HepG2 (cell line): ENCODE data around the gene KMT2E. TPM values are rescaled to one million over a fixed set of nuclear protein-coding genes. Genes with fewer than 3 reads are reported as not detected.

Experiments used
- GTF3A ChIP-seq: sonication (generic); formaldehyde crosslinking; conservative IDR thresholded peaks from 2 replicates; pipeline ENCODE4 v1.4.0; 2020; ENCODE audit warnings: mild to moderate bottlenecking, missing genetic modification reagents
- GZF1 ChIP-seq: sonication (generic); formaldehyde crosslinking; IDR thresholded peaks from 2 replicates; pipeline ENCODE4 v1.5.1; 2020; ENCODE audit warnings: mild to moderate bottlenecking, missing genetic modification reagents
- SIN3B ChIP-seq: fragments of 150-350 bp; IDR thresholded peaks from 2 replicates; pipeline ENCODE4 v1.6.1; 2014; ENCODE audit warnings: low read length
- SMARCC2 ChIP-seq: fragments of 450-650 bp; IDR thresholded peaks from 2 replicates; pipeline ENCODE4 v1.6.1; 2017; ENCODE audit warnings: antibody characterized with exemption, mild to moderate bottlenecking
- ZNF24 ChIP-seq: fragments of 450-650 bp; IDR thresholded peaks from 2 replicates; pipeline ENCODE4 v1.6.1; 2017; ENCODE audit warnings: antibody characterized with exemption, mild to moderate bottlenecking
- ZNF282 ChIP-seq: fragments of 450-650 bp; IDR thresholded peaks from 2 replicates; pipeline ENCODE4 v1.6.1; 2018; ENCODE audit not compliant: partially characterized antibody
- ZNF367 ChIP-seq: sonication (generic); formaldehyde crosslinking; IDR thresholded peaks from 2 replicates; pipeline ENCODE4 v1.4.0; 2020; ENCODE audit warnings: missing genetic modification reagents, borderline replicate concordance
- ZNF775 ChIP-seq: sonication (generic); formaldehyde crosslinking; IDR thresholded peaks from 2 replicates; pipeline ENCODE4 v1.4.0; 2020; ENCODE audit warnings: missing genetic modification reagents, mild to moderate bottlenecking, moderate library complexity, borderline replicate concordance
- polyA plus RNA-seq, 8 experiments: library from polyadenylated mRNA; depleted of rRNA in 3 of 8; stranded (reverse) in 7 of 8; unstranded in 1 of 8; fragments of >200 nt; fragmentation: Illumina TruSeq in 4 of 8; extraction: Trizol in 4 of 8; gene quantifications; 2 replicates each; pipeline versions ENCODE4 v1.2.1 to v1.2.3, GENCODE V29; 2011 to 2016; ENCODE audit warnings: low read depth in 4 of 8, missing spikeins in 1 of 8, mixed read lengths in 1 of 8; ENCODE audit not compliant: insufficient read depth in 1 of 8
- total RNA-seq, 5 experiments: library from RNA; depleted of rRNA; stranded (reverse); fragments of >200 nt; fragmentation: Illumina TruSeq; extraction: Trizol; gene quantifications; 2 replicates each; pipeline ENCODE4 v1.2.3, GENCODE V29; 2016; ENCODE audit warnings: low read depth in 1 of 5
- TF ChIP-seq, protein P1 (sequence below): sonication (generic); formaldehyde crosslinking; IDR thresholded peaks from 2 replicates; pipeline ENCODE4 v1.4.0; 2020; ENCODE audit warnings: mild to moderate bottlenecking, missing genetic modification reagents
- TF ChIP-seq, protein P2 (sequence below), 2 experiments: sonication (generic) in 1 of 2; formaldehyde crosslinking in 1 of 2; IDR thresholded peaks; 2 replicates each; pipeline versions ENCODE4 v1.5.1 to v1.6.1; 2011 to 2020; ENCODE audit warnings: borderline replicate concordance in 1 of 2, low read depth in 1 of 2, low read length in 1 of 2, mild to moderate bottlenecking in 1 of 2, missing genetic modification reagents in 1 of 2, moderate library complexity in 1 of 2
- TF ChIP-seq, protein P3 (sequence below): IDR thresholded peaks from 2 replicates; pipeline ENCODE4 v1.6.1; 2016; ENCODE audit warnings: missing compliant biosample characterization, missing genetic modification reagents, borderline replicate concordance
- TF ChIP-seq, protein P4 (sequence below), 2 experiments: sonication (generic) in 1 of 2; formaldehyde crosslinking in 1 of 2; IDR thresholded peaks; 2 replicates each; pipeline versions ENCODE4 v1.4.0 to v1.6.1; 2018 to 2020; ENCODE audit warnings: missing genetic modification reagents in 2 of 2, borderline replicate concordance in 1 of 2, low read depth in 1 of 2, mild to moderate bottlenecking in 1 of 2, missing biosample characterization in 1 of 2
- TF ChIP-seq, protein P5 (sequence below): sonication (generic); formaldehyde crosslinking; IDR thresholded peaks from 2 replicates; pipeline ENCODE4 v1.4.0; 2020; ENCODE audit warnings: mild to moderate bottlenecking, low read depth, missing genetic modification reagents
- TF ChIP-seq, protein P6 (sequence below): sonication (generic); formaldehyde crosslinking; IDR thresholded peaks from 2 replicates; pipeline ENCODE4 v1.4.0; 2020; ENCODE audit warnings: missing genetic modification reagents, borderline replicate concordance

Gene KMT2E
- total and polyA plus RNA-seq, 2 of the 13 experiments (the other 11 are each of a cell fraction or from before 2014, with no cell fraction given) = 6.3 to 24.4 TPM

DNA sequence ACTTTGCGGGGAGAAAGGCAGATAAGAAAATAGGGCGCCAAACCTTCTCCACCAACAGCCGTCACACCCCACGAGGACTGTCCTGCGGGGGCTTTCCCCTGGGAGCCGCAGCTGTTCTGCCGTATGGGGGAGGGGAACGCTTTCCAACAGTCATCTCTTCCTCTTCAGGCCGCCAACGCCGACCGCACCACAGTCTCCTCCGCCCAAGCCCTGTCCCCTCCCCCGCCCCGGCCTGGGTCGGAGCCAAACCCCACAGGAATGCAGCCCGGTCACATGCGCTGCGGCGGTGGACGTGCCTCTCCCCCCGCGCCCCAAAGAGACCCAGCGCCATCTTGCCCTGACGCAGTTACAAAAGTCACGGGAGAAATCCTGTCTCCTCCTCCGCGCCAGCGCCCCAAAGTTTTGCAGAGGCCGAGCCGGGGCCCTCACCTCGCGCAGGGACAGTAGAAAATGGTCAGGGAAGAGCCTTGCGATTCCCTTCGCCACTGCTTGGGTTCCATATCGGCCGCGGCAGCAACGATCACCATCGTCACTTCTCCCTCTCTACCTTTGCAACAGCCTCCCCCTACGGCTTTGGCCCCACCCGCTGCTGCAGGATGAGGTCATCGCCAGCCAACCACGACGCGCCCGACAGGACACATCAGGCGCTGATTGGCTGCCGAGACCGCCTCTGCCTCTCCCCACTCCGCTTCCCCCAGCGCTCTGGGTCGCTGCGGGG is 1.3 kb upstream of the KMT2E start (continued):
- TF ChIP-seq, protein P1, sequence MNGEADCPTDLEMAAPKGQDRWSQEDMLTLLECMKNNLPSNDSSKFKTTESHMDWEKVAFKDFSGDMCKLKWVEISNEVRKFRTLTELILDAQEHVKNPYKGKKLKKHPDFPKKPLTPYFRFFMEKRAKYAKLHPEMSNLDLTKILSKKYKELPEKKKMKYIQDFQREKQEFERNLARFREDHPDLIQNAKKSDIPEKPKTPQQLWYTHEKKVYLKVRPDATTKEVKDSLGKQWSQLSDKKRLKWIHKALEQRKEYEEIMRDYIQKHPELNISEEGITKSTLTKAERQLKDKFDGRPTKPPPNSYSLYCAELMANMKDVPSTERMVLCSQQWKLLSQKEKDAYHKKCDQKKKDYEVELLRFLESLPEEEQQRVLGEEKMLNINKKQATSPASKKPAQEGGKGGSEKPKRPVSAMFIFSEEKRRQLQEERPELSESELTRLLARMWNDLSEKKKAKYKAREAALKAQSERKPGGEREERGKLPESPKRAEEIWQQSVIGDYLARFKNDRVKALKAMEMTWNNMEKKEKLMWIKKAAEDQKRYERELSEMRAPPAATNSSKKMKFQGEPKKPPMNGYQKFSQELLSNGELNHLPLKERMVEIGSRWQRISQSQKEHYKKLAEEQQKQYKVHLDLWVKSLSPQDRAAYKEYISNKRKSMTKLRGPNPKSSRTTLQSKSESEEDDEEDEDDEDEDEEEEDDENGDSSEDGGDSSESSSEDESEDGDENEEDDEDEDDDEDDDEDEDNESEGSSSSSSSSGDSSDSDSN (CRISPR knock-in tag) = peak; percentile 90
- TF ChIP-seq ZNF282 (no peak), ZNF24 (no peak), GTF3A (CRISPR knock-in tag) (peak; percentile 63; the same call in 1 of the 2 replicates), GZF1 (peak; percentile 89; the same call in 1 of the 2 replicates), SMARCC2 (no peak), SIN3B (no peak), ZNF775 (CRISPR knock-in tag) (no peak; the same call in 1 of the 2 replicates), ZNF367 (CRISPR knock-in tag) (no peak)
- TF ChIP-seq, protein P2, sequence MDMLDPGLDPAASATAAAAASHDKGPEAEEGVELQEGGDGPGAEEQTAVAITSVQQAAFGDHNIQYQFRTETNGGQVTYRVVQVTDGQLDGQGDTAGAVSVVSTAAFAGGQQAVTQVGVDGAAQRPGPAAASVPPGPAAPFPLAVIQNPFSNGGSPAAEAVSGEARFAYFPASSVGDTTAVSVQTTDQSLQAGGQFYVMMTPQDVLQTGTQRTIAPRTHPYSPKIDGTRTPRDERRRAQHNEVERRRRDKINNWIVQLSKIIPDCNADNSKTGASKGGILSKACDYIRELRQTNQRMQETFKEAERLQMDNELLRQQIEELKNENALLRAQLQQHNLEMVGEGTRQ (IDR thresholded peaks at IDR 0.05; ENCODE audit: low read depth, low read length) = peak; percentile 52
- TF ChIP-seq, protein P2 (CRISPR knock-in tag; IDR thresholded peaks at IDR 0.05; ENCODE audit: borderline replicate concordance) = peak; percentile 93; the same call in 1 of the 2 replicates
- TF ChIP-seq, protein P3, sequence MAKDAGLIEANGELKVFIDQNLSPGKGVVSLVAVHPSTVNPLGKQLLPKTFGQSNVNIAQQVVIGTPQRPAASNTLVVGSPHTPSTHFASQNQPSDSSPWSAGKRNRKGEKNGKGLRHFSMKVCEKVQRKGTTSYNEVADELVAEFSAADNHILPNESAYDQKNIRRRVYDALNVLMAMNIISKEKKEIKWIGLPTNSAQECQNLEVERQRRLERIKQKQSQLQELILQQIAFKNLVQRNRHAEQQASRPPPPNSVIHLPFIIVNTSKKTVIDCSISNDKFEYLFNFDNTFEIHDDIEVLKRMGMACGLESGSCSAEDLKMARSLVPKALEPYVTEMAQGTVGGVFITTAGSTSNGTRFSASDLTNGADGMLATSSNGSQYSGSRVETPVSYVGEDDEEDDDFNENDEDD (CRISPR knock-in tag) = peak; percentile 54; the same call in 1 of the 2 replicates
- TF ChIP-seq, protein P4, sequence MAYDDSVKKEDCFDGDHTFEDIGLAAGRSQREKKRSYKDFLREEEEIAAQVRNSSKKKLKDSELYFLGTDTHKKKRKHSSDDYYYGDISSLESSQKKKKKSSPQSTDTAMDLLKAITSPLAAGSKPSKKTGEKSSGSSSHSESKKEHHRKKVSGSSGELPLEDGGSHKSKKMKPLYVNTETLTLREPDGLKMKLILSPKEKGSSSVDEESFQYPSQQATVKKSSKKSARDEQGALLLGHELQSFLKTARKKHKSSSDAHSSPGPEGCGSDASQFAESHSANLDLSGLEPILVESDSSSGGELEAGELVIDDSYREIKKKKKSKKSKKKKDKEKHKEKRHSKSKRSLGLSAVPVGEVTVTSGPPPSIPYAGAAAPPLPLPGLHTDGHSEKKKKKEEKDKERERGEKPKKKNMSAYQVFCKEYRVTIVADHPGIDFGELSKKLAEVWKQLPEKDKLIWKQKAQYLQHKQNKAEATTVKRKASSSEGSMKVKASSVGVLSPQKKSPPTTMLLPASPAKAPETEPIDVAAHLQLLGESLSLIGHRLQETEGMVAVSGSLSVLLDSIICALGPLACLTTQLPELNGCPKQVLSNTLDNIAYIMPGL (CRISPR knock-in tag; IDR thresholded peaks at IDR 0.05; ENCODE audit: borderline replicate concordance in 1 of 2, low read depth in 1 of 2) = peak in 1 of 2 experiments; percentile 13; a peak in 3 of 4 replicates
- TF ChIP-seq, protein P5, sequence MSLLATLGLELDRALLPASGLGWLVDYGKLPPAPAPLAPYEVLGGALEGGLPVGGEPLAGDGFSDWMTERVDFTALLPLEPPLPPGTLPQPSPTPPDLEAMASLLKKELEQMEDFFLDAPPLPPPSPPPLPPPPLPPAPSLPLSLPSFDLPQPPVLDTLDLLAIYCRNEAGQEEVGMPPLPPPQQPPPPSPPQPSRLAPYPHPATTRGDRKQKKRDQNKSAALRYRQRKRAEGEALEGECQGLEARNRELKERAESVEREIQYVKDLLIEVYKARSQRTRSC (CRISPR knock-in tag) = 0 out of 2 replicates have a peak, but pooled peaks have one; percentile 54
- TF ChIP-seq, protein P6, sequence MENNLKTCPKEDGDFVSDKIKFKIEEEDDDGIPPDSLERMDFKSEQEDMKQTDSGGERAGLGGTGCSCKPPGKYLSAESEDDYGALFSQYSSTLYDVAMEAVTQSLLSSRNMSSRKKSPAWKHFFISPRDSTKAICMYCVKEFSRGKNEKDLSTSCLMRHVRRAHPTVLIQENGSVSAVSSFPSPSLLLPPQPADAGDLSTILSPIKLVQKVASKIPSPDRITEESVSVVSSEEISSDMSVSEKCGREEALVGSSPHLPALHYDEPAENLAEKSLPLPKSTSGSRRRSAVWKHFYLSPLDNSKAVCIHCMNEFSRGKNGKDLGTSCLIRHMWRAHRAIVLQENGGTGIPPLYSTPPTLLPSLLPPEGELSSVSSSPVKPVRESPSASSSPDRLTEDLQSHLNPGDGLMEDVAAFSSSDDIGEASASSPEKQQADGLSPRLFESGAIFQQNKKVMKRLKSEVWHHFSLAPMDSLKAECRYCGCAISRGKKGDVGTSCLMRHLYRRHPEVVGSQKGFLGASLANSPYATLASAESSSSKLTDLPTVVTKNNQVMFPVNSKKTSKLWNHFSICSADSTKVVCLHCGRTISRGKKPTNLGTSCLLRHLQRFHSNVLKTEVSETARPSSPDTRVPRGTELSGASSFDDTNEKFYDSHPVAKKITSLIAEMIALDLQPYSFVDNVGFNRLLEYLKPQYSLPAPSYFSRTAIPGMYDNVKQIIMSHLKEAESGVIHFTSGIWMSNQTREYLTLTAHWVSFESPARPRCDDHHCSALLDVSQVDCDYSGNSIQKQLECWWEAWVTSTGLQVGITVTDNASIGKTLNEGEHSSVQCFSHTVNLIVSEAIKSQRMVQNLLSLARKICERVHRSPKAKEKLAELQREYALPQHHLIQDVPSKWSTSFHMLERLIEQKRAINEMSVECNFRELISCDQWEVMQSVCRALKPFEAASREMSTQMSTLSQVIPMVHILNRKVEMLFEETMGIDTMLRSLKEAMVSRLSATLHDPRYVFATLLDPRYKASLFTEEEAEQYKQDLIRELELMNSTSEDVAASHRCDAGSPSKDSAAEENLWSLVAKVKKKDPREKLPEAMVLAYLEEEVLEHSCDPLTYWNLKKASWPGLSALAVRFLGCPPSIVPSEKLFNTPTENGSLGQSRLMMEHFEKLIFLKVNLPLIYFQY (CRISPR knock-in tag) = peak; percentile 75; the same call in 1 of the 2 replicates
